Measurements from ENCODE around the gene AGRN. TPM values are rescaled to one million over a fixed set of nuclear protein-coding genes. Genes with fewer than 3 reads are reported as not detected.

The AGRN gene
- total RNA-seq, 1 donor, result 30.0 TPM

- no peak overlapping the region for H3K4me3 ChIP-seq (ENCODE audit: insufficient read depth, low read length)
- no peaks in the 10 kb centered on the region for H3K9me3 ChIP-seq (ENCODE audit: low read depth, low read length)
- no peak overlapping the region for H3K27ac ChIP-seq (ENCODE audit: low read depth, low read length)
- H3K79me2 ChIP-seq (ENCODE audit: insufficient read depth, low read length), result no peaks in the 10 kb centered on the region
- peaks cover 11% of the 10 kb centered on the region for H3K27me3 ChIP-seq (ENCODE audit: insufficient read depth, low read length)
- DNase-seq (ENCODE audit: insufficient read length, low spot score, missing footprints), result no peak
- no peak overlapping the region for H3K4me2 ChIP-seq (ENCODE audit: insufficient read depth, low read length)
- H3K36me3 ChIP-seq (ENCODE audit: insufficient read depth, low read length), result no peaks in the 10 kb centered on the region
- H2AFZ ChIP-seq (ENCODE audit: low read length), result no peak overlapping the region
- peaks cover 9% of the 10 kb centered on the region for H3K4me1 ChIP-seq (ENCODE audit: insufficient read depth, low read length)
- TF ChIP-seq, protein P1, sequence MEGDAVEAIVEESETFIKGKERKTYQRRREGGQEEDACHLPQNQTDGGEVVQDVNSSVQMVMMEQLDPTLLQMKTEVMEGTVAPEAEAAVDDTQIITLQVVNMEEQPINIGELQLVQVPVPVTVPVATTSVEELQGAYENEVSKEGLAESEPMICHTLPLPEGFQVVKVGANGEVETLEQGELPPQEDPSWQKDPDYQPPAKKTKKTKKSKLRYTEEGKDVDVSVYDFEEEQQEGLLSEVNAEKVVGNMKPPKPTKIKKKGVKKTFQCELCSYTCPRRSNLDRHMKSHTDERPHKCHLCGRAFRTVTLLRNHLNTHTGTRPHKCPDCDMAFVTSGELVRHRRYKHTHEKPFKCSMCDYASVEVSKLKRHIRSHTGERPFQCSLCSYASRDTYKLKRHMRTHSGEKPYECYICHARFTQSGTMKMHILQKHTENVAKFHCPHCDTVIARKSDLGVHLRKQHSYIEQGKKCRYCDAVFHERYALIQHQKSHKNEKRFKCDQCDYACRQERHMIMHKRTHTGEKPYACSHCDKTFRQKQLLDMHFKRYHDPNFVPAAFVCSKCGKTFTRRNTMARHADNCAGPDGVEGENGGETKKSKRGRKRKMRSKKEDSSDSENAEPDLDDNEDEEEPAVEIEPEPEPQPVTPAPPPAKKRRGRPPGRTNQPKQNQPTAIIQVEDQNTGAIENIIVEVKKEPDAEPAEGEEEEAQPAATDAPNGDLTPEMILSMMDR (IDR thresholded peaks at IDR 0.05; ENCODE audit: extremely low read depth, low read depth, low read length), result no peak
- H4K20me1 ChIP-seq (ENCODE audit: insufficient read depth, low read length), result no peaks in the 10 kb centered on the region
Measured at GRCh38 chr1:1068517-1069055, 48.7 kb downstream of the AGRN start.

- Histone ChIP-seq H3K36me3 (ENCODE audit: insufficient read depth, low read length) (no peaks in the 10 kb centered on the region), H3K27ac (ENCODE audit: low read depth, low read length) (no peak overlapping the region), H3K4me3 (ENCODE audit: insufficient read depth, low read length) (peak overlapping the region; percentile 70), H3K4me1 (ENCODE audit: insufficient read depth, low read length) (peaks cover 3% of the 10 kb centered on the region), H3K79me2 (ENCODE audit: insufficient read depth, low read length) (no peaks in the 10 kb centered on the region), H3K9me3 (ENCODE audit: low read depth, low read length) (no peaks in the 10 kb centered on the region), H3K27me3 (ENCODE audit: insufficient read depth, low read length) (peaks cover 11% of the 10 kb centered on the region), H3K4me2 (ENCODE audit: insufficient read depth, low read length) (peak overlapping the region; percentile 82), H2AFZ (ENCODE audit: low read length) (peak overlapping the region; percentile 85), H4K20me1 (ENCODE audit: insufficient read depth, low read length) (no peaks in the 10 kb centered on the region)
- peak; percentile 97 for DNase-seq (ENCODE audit: insufficient read length, low spot score, missing footprints)
- TF ChIP-seq, protein P1 (IDR thresholded peaks at IDR 0.05; ENCODE audit: extremely low read depth, low read depth, low read length), result no peak
Measured at GRCh38 chr1:1069056-1069710, 49.3 kb downstream of the AGRN start.

- DNase-seq (ENCODE audit: insufficient read length, low spot score, missing footprints), result peak; percentile 95
- H3K79me2 ChIP-seq (ENCODE audit: insufficient read depth, low read length), result no peaks in the 10 kb centered on the region
- H3K36me3 ChIP-seq (ENCODE audit: insufficient read depth, low read length), result no peaks in the 10 kb centered on the region
- no peaks in the 10 kb centered on the region for H3K9me3 ChIP-seq (ENCODE audit: low read depth, low read length)
- no peaks in the 10 kb centered on the region for H4K20me1 ChIP-seq (ENCODE audit: insufficient read depth, low read length)
- H3K4me1 ChIP-seq (ENCODE audit: insufficient read depth, low read length), result no peaks in the 10 kb centered on the region
- no peak overlapping the region for H3K4me2 ChIP-seq (ENCODE audit: insufficient read depth, low read length)
- no peak overlapping the region for H2AFZ ChIP-seq (ENCODE audit: low read length)
- peaks cover 11% of the 10 kb centered on the region for H3K27me3 ChIP-seq (ENCODE audit: insufficient read depth, low read length)
- no peak overlapping the region for H3K27ac ChIP-seq (ENCODE audit: low read depth, low read length)
- TF ChIP-seq, protein P1 (IDR thresholded peaks at IDR 0.05; ENCODE audit: extremely low read depth, low read depth, low read length), result no peak
- no peak overlapping the region for H3K4me3 ChIP-seq (ENCODE audit: insufficient read depth, low read length)
Measured at GRCh38 chr1:1069711-1070676, 50.1 kb downstream of the AGRN start.

All from osteoblast (primary cell).